GM08714 (cell line): ENCODE results near the gene SFXN5.
"Not testable (repeated sequence)": the region's sequence is repeated elsewhere in the genome, so short reads cannot be mapped to it uniquely, and the experiment has no call there.

ENCODE experiments used
- H3K4me3 ChIP-seq: fragments of 200-500 bp; sonication (Bioruptor generic); 2 replicates; pipeline ENCODE4 v1.5.1; 2014; ENCODE audit warnings: mild to moderate bottlenecking, low read length, inconsistent platforms
- ZNF274 ChIP-seq: IDR thresholded peaks from 2 replicates; pipeline ENCODE4 v1.6.1; 2012; ENCODE audit warnings: mild to moderate bottlenecking, low read depth, low read length

The SFXN5 gene

GRCh38 chr2:73109431-73110167, 38.1 kb upstream of the SFXN5 start:
- no peak overlapping the region for H3K4me3 ChIP-seq
- TF ChIP-seq ZNF274: no peak

DNA sequence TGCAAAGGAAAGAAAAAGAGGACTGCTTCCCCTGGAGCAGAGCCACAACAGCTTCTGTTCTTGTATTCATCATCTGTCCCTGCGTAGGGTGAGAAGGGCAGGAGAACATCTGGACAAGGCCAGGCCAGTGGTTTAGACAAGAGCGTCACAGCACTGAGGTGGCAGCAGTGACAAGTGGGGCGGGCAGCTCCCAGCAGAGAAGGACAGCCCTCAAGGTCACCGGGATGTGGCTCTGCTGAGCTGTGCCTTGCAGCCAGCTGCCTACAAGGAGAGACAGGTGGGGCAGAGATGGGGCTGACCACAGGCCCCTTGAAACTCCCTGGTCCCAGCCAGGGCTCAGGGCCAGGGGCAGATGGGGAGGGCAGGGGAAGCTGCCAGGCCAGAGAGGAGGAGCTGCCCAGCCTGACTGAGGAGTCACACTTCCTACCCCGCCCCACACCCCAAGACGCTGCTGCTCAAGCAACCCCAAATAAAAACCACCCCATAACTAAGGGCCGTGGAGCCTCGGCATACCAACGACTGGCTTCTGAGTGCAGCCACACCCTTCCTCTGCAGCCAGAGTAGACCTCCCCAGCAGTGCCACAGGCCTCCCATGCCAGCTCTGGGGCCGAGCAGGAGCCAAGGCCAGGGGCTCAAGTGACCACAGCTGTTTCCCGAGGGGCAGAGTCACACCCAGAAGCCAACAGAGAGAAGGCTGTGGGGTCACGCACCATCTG, 35.9 kb upstream of the SFXN5 start:
- no peak for TF ChIP-seq ZNF274
- H3K4me3 ChIP-seq: no peak overlapping the region

- TF ChIP-seq ZNF274: no peak
- H3K4me3 ChIP-seq: no peak overlapping the region
Measured at GRCh38 chr2:73106791-73107190, 35.3 kb upstream of the SFXN5 start.

GRCh38 chr2:73105511-73105971, 34.0 kb upstream of the SFXN5 start:
- no peak overlapping the region for H3K4me3 ChIP-seq
- no peak for TF ChIP-seq ZNF274

- H3K4me3 ChIP-seq: no peak overlapping the region
- TF ChIP-seq ZNF274: no peak
Measured at GRCh38 chr2:73104933-73105332, 33.4 kb upstream of the SFXN5 start.

- no peak for TF ChIP-seq ZNF274
Measured at GRCh38 chr2:73103018-73103542, 31.6 kb upstream of the SFXN5 start.

GRCh38 chr2:73101626-73102256, 30.2 kb upstream of the SFXN5 start:
- H3K4me3 ChIP-seq: no peak overlapping the region
- no peak for TF ChIP-seq ZNF274

More at GRCh38 chr2:73103018-73103542, 31.6 kb upstream of the SFXN5 start:
- H3K4me3 ChIP-seq: no peak overlapping the region

DNA sequence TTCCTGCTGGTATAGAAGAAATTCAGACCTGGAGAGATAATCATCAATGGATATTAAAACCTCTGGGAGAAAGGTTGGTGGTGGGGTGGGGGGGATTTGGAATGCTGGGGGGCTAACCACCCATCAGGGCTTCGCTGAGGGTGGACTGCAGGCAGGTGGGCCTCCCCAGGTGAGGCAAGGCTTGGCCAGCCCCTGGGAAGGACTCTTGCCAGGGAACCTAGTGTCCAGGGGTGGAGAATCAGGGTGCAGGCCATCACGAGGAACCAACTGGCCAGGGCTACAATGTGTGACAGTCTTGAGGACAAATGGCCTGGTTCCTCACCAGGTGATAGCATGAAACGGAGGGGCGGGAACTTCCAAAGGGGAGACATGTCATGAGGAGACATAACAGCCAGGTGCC, 29.4 kb upstream of the SFXN5 start:
- no peak for TF ChIP-seq ZNF274

GRCh38 chr2:73099486-73099885, 28.0 kb upstream of the SFXN5 start:
- no peak for TF ChIP-seq ZNF274

More for the DNA sequence above, 29.4 kb upstream of the SFXN5 start:
- no peak overlapping the region for H3K4me3 ChIP-seq

GRCh38 chr2:73095910-73096309, 24.4 kb upstream of the SFXN5 start:
- H3K4me3 ChIP-seq: no peak overlapping the region
- no peak for TF ChIP-seq ZNF274

More at GRCh38 chr2:73099486-73099885, 28.0 kb upstream of the SFXN5 start:
- no peak overlapping the region for H3K4me3 ChIP-seq

GRCh38 chr2:73093601-73094218, 22.2 kb upstream of the SFXN5 start:
- H3K4me3 ChIP-seq: not testable (repeated sequence)

DNA sequence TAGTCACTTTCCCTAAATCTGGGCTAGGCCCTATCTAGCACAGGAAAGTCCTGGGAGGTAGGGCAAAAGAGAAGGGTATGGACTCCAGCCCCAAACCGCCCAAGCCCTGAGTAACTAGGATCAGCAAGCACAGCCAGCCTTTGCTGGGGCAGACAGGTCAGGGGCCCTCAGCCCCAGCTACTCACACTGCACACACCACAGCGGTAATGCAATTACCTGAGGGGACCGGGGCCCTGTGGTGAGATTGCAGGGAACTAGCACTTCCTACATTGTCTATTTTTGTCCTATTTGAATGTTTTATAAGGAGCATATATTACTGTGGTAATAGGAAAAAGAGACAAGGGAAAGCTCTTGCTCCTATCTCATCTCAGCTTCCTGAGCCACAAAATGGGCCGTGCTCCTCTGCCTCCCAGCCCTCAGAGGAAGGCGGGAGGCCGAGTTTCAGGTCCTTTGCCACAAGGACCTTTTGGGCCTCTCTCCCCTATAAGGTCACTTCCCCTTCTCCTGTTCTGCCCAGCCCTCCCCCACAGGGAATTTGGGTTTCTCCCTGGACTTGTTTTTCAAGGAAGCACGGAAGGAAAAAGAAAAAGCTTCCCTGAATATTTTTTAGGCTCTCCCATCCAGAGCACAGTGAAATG, 20.8 kb upstream of the SFXN5 start:
- H3K4me3 ChIP-seq: no peak overlapping the region
- no peak for TF ChIP-seq ZNF274

DNA sequence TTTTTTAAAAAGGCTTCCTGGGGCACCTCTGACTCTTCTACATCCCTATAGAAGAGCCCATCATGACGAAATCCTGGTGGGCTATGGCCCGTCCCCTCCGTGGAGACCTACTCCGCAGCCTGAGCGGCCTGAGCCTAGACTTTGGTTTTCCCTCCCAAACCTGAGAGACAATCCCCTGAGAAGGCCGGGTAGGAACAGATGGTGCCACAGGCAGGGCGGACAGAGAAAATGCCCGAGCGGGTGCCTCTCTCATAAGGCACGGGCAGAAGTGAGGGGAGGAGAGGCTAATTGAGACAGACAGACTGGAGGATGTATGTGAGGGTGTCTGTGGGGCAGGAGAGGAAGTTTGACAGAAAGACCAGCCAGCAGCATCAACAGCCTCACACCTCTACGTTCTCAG, 20.2 kb upstream of the SFXN5 start:
- no peak for TF ChIP-seq ZNF274
- H3K4me3 ChIP-seq: no peak overlapping the region

GRCh38 chr2:73091164-73091563, 19.7 kb upstream of the SFXN5 start:
- no peak for TF ChIP-seq ZNF274
- H3K4me3 ChIP-seq: no peak overlapping the region
